OCI-LY7 (cell line): ENCODE results near the gene KLHL7.

Experiments
- CTCF ChIP-seq: fragments of 200-600 bp; sonication (generic); conservative IDR thresholded peaks from 2 replicates; pipeline ENCODE4 v1.5.1; 2014; ENCODE audit warnings: mild to moderate bottlenecking, antibody characterized with exemption, low read length, moderate library complexity, mixed read lengths
- EZH2phosphoT487 ChIP-seq: fragments of 200-600 bp; sonication (generic); IDR thresholded peaks from 2 replicates; pipeline ENCODE4 v1.6.1; 2018; ENCODE audit warnings: low read depth, borderline replicate concordance, mild to moderate bottlenecking, mixed run types, antibody characterized with exemption, low read length, moderate library complexity, mixed read lengths

DNA sequence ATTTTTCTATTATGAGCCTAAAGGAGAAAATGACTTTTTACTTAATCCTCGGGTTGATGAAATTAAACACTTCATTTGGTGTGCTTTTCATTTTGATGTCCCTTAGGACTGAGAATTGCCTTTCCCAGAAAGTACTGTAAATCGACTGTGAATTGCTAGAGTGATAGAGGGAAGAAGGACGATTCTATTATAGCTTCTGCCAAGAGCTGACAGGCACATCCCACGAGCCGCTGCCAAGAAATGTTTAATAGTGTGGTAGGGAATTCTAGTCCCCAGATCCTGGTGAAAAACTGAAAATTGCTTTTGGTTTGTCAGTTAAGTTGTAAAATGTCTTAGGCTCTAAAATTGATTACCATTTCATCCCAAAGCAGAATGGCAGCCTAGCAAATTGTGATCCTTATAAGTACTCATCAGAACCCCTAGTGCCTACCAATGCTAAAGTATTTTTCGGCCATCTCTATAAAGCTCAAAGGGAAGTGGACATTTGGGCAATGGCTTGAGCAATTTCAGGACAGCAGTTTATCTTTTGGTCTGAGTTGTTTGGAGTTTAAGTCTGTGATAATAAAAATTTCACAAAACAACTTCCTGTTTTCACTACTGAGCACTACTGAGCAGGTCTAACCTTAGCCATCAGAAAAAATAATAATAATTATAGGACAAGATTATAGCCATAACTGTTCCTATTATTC lies 47.0 kb upstream of the KLHL7 start:
- TF ChIP-seq CTCF (no peak), EZH2phosphoT487 (no peak)
